ENCODE data around the gene CACNA2D2.
A peak's percentile ranks its signal among the peaks of the same experiment; 100 is the strongest.

- TF ChIP-seq CTCF (IDR thresholded peaks at IDR 0.05) (no peak), POLR2A (IDR thresholded peaks at IDR 0.05) (peak in 1 of 2 donors; percentile 10)
These were observed 169.6 kb downstream of the CACNA2D2 start for GRCh38 chr3:50333744-50334328.

All from adrenal gland (tissue), 5 donors.